Pulmonary artery endothelial cell (primary cell): ENCODE measurements around the gene COA3. TPM values are rescaled to one million over a fixed set of nuclear protein-coding genes. Genes with fewer than 3 reads are reported as not detected.

ENCODE experiments used
- DNase-seq: peaks from one replicate; pipeline ENCODE4 v3.0.0-alpha.2; 2011; ENCODE audit warnings: low read depth, low spot score
- total RNA-seq: library from RNA; depleted of rRNA; stranded (reverse); fragments of >200 nt; gene quantifications from 2 replicates; pipeline ENCODE4 v1.2.3, GENCODE V29; 2014

The COA3 gene
- total RNA-seq, 1 donor from 2014 or later = 73.5 TPM

DNA sequence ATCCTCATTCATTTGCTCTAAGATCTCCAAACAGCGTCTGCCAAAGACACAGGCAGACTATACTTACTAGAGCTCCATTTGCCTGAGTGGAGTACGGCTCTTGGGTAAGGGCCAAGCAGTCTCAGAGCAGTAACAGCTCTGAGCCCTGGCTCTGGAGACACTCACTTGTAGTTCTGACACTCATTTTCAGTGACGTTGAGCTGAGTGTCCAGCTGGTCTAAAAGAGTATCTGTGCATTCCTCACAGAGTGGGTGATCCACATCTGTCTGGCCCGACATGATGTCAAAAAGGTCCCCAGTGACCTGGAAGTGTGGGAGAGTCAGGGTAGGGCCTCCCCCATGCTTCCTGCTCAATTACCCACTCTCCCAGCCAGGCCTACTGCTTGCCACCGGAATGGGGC, 19.9 kb upstream of the COA3 start:
- DNase-seq = no peak

- DNase-seq = no peak
Observed at GRCh38 chr17:42817866-42818265, 19.4 kb upstream of the COA3 start.

DNA sequence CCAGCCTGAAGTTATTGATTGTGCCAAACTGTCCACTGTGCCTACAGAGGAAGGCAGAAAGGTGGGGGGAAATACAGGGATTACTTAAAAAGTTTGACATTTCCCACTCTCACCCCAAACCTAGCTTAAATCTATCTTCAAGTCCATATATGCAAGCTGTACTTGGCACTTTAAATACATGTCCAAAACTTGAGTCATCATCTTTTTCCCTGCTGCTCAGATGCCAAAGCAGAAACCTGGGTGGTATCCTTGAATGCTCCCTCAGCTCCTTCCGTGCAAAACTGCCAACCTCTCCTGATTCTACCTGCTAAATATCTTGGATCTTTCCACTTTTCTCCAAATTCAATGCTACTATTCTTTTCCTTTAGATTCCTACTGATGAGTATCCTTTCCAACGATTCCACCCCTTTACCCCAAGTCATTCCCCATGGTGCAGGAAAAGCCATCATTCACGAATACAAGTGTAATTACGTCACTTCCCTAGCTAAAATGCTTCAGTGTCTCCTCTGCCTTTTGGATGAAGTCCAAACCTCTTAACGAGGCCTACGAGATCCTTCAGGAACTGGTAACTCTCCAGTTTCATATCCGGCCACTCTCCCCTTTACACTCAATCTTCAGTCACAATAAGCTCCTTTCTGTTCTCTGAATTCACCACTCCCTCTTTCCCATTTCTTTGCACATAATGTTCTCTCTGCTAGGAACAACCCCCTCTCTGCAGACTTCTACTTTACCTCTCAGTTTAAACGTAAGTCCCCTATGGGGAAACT, 16.3 kb upstream of the COA3 start:
- peak; percentile 77 for DNase-seq

DNA sequence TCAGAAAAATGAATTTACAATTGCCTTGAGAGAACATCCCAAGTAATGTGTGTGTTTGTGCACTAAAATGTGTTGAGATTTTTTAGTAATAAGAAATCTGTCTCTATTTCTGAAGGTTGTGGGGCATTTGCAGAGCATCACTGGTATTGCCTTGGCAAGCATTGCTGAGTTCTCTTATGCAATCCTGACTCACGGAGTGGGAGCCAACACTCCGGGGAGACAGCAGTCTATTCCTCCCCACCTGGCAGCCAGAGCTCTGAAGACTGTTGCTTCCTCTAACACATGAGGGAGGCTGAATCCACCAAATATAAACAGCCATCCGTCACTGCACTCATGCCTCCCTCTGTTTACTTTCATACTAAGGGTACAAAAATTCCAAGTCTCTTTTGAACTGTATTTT, 10.7 kb upstream of the COA3 start:
- no peak for DNase-seq

DNA sequence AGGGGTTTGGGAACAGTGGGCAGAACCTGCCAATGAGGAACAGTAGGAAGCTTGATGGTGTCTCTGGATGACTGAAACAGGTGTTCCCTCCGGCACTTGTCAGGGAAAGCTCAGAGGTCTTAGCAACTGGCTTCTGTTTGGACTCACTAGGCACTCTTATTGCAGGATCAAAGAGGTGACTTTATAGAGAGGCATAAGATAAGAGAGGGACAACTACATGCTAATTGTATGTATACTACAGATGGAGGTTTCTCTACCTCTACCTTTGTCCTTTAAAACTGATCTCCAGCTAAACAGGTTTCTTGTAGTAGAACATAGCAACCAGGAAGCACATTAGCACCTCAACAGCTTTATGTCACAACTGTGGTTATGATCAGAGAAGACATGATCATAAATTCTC, 7.7 kb upstream of the COA3 start:
- DNase-seq = no peak

DNA sequence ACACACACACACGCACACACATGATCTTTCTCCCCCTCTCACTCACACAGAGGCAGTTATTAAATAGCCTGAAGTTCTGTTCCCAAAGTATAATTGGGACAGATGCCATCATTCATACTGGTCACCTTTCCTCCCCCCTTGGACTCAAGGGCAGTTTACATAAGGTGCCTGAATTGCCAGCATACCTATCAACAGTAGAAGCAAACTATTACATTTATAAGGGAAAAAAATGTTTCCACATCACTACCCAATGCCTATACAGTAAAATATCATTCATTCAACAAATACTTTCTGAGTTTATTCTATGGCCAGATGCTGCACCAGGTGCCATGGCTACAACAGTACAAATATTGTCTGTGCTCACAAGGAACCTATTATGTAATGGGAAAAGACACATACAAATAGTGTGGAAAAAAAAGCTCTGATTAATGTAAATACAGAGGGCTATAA, 6.4 kb upstream of the COA3 start:
- no peak for DNase-seq

DNA sequence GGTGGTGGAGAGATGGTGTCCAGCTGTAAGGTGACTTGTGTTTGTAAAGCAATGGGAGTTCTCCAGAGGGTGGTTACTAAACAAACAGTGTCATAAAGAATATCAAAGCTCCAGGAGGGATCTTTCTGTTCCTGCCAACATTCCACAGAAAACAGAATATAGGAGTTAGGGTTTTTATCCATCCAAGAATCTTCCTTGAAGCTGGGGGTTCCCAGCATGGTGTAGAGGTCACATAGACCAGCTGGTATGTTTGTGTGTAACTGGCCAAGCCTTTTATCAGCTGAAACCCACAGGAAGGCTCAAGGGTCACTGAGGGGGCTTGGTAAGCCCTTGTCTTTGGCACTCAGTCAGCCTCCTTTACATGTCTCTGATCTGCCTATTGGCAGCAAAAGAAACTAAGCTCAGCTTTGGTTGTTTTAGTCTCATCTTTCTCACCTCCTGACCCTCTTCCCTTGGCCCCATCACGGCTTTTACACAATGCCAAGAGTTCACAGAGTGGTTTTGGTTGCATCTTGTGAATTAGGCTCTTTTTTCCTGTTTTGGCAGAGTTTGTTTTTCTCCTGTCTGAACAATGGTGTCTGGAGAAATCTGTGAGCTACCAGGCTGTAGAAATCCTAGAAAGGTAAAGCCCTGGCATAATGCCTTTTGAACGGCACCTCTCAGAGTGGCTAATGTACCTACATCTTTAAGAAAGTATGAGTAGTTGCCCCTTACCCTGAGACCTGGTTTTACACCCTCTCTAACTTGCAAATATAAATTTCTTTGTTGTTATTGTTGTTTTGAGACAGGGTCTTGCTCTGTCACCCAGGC, 4.8 kb upstream of the COA3 start:
- no peak for DNase-seq

- no peak for DNase-seq
Observed at GRCh38 chr17:42798011-42798382, 507 bp downstream of the COA3 start.

- no peak for DNase-seq
Observed at GRCh38 chr17:42797067-42798007, 1.2 kb downstream of the COA3 start.

- no peak for DNase-seq
Observed at GRCh38 chr17:42796066-42796758, 2.3 kb downstream of the COA3 start.

- no peak for DNase-seq
Observed at GRCh38 chr17:42795465-42795864, 3.0 kb downstream of the COA3 start.

GRCh38 chr17:42795061-42795460, 3.4 kb downstream of the COA3 start:
- DNase-seq = no peak

- DNase-seq = no peak
Observed at GRCh38 chr17:42792545-42792944, 6.0 kb downstream of the COA3 start.

GRCh38 chr17:42791948-42792347, 6.6 kb downstream of the COA3 start:
- DNase-seq = no peak

DNA sequence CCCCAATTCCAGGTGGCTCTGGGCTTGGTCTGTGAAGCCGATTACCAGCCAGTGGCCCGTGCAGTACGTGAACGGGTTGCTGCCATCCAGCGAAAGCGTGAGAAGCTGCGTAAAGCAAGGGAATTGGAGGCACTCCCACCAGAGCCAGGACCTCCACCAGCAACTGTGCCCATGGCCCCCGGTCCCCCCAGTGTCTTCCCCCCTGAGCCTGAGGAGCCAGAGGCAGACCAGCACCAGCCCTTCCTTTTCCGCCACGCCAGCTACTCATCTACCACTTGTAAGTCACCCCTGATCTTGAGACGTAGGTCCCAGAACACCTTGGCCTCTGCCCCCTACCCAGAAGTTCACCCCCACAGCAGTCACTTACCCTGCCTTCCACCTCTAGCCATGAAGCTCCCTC, 11.2 kb downstream of the COA3 start:
- no peak for DNase-seq

DNA sequence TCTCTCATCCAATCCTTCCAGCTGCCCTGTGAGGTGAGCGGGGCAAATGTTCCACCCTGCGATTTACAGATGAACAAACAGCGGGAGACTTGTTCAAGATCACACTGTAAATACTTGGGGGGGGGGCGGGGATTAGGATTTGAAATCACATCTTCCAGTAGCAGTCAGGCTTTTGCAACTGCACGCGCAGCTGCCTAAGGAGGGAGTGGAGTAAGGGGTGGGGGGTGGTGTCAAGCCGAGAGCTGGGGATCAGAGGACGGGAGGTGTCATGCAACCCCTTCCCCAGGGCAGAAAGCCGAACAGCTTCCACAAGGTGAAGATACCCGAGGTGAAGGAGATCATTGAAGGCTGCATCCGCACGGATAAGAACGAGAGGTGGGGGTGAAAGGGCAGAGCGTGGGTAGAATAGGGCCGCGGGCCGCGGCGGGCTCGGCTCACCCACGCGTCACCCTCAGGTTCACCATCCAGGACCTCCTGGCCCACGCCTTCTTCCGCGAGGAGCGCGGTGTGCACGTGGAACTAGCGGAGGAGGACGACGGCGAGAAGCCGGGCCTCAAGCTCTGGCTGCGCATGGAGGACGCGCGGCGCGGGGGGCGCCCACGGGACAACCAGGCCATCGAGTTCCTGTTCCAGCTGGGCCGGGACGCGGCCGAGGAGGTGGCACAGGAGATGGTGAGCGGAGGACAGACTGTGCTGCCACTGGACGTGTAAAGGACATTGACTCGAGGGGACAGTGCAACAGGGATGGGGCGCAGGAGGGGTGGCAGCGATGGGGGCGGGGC, 13.5 kb downstream of the COA3 start:
- DNase-seq = no peak

GRCh38 chr17:42784409-42784808, 14.1 kb downstream of the COA3 start:
- no peak for DNase-seq

GRCh38 chr17:42783791-42784138, 14.7 kb downstream of the COA3 start:
- DNase-seq = no peak

DNA sequence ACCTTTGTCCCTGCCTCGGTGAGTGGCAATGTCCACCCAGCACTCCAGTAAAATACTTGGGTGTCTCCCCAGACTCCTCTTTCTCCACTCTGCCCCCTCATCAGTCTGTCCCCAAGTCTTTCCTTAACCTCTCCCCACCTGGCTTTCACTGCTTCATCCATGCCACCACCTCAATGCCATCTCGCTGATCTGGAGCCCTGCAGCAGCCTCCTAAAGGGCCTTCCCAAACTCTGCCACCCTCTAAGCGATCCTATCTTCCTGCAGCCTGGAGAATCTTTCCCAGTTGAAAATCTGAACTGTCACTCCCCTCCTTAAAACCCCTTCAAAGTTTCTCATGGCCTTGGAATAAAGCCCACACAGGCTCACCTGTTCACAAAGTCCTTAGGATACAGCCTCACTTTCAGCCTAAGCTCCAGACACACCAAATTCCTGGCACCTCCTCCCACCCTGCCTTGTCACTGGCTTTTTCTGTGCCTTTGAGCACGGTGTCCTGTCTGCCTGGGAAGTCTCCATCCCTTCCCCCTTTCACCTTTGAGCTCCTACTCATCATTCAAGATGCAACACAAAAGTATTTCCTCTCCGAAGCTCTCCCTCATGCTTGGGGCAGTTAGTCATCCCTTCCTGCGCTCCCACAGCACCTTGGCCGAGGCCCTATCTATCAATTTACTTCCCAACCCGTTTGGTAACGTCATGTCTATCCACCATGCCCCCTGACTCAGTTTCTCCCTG, 15.3 kb downstream of the COA3 start:
- no peak for DNase-seq
